Medulla oblongata (tissue), 1 donor: Measurements from ENCODE around the gene SLC66A2.

Experiments
- DNase-seq: peaks from one replicate; pipeline ENCODE4 v3.0.0-alpha.2; 2015; ENCODE audit errors: extremely low spot score

SLC66A2 gene

DNA sequence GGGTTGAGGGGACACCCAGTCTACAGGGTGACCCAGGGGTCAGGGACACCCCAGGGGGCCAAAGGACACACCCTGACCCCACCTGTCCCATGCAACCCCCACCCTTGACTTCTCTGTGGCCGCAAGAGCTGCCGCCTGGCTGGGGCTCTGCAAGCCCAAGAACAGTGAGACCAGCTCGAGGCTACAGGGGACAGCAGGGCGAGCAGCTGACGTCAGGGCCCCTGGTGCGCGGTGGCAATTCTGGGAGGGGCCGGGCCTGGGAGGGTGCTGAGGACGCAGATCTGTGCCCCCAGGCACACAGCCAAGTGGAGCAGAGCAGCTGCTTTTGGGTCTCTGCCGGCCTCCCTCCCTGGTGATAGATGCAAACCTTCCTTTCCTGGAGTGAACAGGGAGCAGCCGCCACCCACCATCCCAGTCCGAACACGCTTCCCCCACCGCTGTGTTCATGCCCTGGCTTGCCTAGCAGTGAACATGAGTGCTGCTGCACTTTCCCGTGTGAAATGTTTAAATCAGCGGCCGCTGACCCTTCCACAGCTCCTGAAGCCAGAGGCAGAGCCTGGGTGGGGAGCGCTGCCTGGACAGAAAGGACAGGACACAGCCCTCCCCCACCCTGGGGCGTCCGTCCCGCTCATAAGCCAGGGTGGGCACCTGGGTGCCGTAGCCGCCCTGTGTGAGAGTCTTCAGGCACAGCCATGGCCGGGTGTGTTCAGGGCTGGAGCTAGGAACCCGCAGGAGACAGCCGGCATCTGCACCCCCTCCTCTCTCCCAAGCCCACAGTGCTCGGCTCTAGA lies 46.9 kb downstream of the SLC66A2 start:
- no peak for DNase-seq

DNA sequence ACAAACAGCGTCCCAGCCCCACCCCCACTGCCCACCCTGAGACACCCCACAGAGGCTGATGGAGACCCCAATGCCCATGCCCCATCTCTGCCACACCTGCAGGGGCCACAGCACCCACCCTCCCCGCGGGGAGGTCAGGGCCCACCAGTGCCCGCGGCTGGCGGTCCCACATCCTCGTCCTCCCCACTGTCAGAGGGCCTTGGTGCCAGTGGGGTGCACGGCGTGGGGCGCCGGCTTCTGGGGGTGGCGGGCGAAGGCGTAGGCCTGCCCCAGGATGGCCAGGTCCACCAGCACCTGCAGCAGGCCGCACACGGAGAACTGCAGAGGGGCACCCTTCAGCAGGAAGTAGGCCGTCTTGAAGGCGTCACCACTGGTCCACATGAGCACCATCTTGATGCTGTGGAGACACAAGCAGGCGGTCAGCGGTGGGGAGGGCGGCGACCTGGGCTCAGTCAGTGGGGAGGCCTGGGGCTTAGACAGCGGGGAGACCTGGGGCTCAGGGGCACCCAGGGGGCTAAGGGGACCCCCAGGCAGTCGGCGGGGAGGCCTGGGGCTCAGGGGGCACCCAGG lies 47.6 kb downstream of the SLC66A2 start:
- no peak for DNase-seq

DNA sequence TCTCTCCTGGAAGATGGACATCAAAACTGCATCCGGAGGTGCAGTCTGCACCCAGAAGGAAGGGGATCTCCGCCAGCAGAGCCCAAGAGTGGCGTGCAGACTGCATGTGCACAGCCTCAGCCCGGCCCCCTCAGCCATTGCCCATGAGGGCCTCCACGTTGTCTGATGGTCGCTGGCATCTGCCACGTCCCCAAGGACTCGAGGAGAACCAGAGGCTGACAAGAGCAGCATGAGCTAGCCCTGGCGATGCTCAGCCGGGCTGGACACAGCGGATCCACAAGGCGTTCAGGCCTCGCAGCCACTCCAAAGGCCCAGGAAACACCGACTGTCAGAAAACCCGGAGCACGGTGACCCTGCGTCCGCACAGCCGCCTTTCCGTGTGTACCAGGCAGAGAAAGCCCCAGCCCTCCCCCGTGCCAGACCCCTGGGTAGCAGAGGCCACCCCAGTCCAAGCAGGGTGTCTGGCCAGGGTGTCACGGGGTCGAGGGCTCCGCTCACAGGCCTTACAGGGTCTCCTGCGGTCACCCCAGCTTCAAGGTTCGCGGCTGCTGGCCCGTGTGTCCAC lies 48.3 kb downstream of the SLC66A2 start:
- DNase-seq = no peak

DNA sequence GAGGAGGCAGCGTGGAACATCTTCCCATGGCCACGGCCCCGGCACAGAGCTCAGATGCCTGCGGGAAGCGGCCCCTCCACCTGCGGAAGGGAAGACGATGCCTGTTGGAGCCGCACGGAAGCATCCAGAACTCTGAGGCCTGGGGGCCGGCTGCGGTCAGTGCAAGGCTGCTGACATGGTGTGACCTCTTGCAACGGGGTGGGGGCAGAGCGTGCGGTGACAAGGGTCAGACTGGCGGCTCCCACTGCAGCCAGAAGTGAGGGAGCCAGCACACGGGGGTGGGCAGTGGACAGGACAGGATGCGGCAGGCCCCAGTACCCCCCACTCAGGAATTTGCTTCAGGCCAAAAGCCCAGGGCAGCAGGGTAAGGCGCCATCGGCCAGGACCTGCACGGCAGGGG lies 48.8 kb downstream of the SLC66A2 start:
- no peak for DNase-seq

DNA sequence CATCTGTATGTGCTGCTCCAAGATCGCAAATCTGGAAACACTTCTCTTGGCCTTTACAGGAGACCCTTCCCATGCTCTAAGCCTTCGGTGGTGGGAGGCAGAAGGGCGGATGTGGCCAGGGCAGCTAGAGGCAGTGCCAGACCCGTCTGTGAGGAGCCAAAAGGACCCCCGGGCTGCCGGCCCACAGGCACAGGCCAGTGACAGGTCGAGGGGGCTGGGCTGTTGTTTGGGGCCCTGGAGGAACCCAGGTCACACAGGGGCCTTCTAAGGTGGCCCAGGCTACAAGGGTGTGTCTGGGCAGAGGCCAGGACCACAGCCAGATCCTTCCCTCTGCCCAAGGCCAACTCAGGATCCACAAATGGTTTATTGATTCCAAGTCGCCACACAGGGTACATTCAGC lies 49.4 kb downstream of the SLC66A2 start:
- DNase-seq = no peak

GRCh38 chr18:79901665-79902064 lies 49.8 kb downstream of the SLC66A2 start:
- no peak for DNase-seq

DNA sequence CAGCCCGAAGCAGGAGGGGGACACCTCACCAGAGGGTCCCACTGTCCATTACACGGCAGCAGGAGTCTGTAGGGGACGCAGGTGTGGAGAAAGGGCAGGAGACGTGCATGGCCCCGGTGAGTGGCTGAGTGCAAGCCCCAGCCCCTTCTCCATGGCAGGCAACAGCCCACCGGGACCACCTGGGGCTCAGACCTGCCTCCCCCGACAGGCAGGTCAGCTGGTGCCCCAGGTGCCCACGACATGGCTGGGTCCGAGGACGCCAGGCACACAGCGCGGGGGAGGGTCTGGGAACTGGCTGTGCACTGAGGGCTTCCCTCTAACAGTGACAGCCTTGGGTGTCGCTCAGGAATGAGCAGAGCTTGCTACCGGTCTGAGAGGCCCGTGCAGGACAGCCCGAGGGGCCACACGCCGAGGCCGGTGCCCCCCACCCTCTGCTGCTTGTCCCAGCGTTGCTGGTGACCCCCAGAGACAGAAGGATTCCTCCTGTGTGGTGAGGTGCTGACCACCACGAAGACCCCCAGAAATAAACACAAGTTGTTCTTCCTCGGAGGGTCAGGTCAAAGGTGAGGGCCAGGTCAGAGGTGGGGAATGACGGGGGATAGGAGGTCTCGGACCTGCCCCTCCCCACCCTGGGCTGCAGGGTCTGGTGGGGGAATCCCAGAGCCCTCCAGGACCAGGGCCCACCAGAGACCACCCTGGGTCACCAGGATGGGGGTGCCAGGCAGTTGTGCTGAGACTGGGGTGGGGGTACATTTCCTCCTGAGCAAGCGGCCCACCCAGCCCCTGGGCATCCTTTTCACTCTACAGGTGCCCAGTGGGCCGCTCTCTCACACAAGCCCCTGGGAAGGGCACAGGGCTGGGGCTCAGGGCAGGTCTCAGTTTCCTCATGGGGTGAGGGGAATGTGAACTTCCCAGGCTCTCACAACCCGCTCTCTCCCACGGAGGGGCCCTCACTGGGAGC lies 50.6 kb downstream of the SLC66A2 start:
- DNase-seq = no peak

- DNase-seq = no peak
Observed at GRCh38 chr18:79899609-79900445, 51.6 kb downstream of the SLC66A2 start.

GRCh38 chr18:79898952-79899608 lies 52.4 kb downstream of the SLC66A2 start:
- no peak for DNase-seq

DNA sequence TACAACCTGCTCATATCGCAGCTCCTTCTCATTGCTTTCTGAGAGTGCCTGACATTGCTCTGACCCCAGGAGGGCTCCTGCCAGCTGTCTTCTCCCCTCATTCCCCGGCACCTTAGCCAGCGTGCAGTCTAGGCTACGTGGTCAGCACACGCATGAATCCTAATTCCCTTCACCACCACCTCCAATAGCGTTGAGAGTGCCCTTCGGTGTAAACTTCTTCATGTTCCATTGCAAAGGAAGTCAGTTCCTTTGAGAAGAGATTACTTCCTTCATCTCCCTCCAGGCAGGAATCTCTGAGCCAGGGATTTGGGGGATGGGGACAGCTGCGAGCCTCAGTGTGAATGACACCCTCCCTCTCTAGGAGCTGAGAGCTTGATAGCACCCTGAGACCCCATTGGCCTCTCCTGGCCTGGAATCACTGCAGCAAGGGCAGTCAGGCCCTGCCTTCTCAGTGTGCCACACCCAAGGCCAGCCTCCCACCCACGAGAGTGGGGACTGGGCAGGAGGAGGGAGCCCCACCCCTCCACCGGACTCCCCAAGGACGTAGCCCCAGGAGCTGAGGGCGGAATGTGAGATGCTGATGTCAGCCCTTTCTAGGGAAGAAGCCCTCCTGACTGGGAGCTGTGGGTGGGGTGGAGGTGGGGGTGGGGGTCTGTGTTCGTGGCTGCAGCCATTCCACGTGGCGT lies 53.4 kb downstream of the SLC66A2 start:
- no peak for DNase-seq

DNA sequence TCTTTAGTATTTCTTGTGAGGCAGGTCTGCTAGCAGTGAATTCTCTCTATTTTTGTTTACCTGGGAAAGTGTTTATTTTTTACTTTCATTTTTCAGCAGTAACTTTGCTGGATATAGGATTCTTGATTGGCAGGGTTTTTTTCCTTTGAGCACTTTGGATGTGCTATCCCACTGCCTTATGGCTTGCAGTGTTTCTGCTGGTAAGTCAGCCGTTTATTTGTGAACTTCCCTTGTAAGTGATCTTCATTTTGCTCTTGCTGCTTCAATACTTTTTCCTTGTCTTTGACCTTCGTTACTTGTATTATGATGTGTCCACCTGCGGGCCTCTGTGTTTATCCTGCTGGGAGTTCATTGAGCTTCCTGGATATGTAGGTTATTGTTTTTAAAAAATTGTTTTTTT lies 54.7 kb downstream of the SLC66A2 start:
- no peak for DNase-seq

GRCh38 chr18:79890674-79891073 lies 60.8 kb downstream of the SLC66A2 start:
- DNase-seq = no peak

DNA sequence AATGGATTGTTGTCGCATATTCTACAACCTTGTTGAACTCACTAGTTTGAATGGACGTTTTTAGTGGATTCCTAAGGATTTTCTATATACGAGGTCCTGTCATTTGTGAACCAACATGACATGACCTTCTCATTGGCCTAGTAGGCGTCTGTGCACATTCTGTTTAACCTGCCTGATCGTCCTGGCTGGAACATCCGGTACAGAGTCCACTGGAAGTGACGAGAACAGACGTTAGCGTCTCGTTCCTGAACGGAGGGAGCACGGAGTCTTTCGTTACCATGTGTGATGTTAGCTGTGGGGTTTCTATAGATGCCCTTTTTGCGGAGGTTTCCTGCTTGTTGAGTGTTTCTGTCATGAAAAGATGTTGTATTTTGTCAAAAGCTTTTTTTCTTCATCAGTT lies 61.9 kb downstream of the SLC66A2 start:
- no peak for DNase-seq

GRCh38 chr18:79888016-79888415 lies 63.4 kb downstream of the SLC66A2 start:
- DNase-seq = no peak

- no peak for DNase-seq
Observed at GRCh38 chr18:79887181-79888000, 64.1 kb downstream of the SLC66A2 start.

- no peak for DNase-seq
Observed at GRCh38 chr18:79884963-79885728, 66.3 kb downstream of the SLC66A2 start.

DNA sequence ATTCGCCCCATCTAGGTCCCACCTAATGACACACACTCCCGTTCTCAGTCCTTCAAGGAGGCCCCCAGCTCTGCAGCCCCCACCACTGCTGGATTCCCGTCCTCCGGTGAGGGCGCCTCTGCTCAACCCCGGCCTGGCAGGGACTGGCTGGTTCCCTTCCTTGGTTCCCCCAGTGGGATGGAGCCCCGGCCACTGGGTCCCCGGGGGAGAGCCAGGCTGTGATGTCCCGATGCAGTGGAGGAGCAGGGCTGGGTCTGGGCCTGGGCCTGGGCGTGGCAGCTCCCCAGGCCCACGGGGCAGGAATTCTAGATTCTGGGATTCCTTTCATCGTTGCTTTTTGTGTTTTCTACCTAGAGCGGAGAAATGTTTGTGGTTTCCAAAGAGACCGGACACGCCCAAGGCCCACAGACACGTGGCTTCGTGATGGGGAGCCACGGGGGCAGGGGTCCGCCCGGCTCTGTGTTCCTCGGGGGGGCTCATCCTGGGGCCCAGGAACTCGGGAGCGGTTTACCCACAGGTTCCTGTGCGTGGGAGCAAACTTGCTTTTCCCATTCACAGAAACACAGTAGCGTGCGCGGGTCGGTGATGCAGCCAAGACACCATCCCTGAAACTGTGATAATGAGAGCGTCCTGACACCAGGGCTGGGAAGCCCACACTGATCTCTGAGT lies 67.0 kb downstream of the SLC66A2 start:
- DNase-seq = no peak
